Astrocyte (in vitro differentiated cells and primary cell): ENCODE results near the gene PTPRM. TPM values are rescaled to one million over a fixed set of nuclear protein-coding genes. Genes with fewer than 3 reads are reported as not detected.

Source experiments
- DNase-seq: peaks from one replicate; pipeline ENCODE4 v3.0.0-alpha.2; 2010; ENCODE audit warnings: low read depth
- FAIRE-seq: peaks from 2 replicates; lab custom pipeline; 2011; peaks lifted over from hg19 to GRCh38; lab: Jason Lieb, UNC
- H2AFZ ChIP-seq: 2 replicates; pipeline ENCODE4 v1.6.0; 2012; ENCODE audit warnings: low read depth, low read length, inconsistent platforms
- H3K27ac ChIP-seq: 2 replicates; pipeline ENCODE4 v1.5.1; 2011; ENCODE audit warnings: low read depth, low read length, inconsistent platforms
- H3K27me3 ChIP-seq: 2 replicates; pipeline ENCODE4 v1.6.0; 2011; ENCODE audit warnings: low read length, inconsistent platforms; ENCODE audit not compliant: insufficient read depth
- H3K36me3 ChIP-seq: 2 replicates; pipeline ENCODE4 v1.5.1; 2011; ENCODE audit warnings: low read length, inconsistent platforms; ENCODE audit not compliant: insufficient read depth
- H3K4me1 ChIP-seq: 2 replicates; pipeline ENCODE4 v1.5.1; 2011; ENCODE audit warnings: low read length, inconsistent platforms; ENCODE audit not compliant: insufficient read depth
- H3K4me2 ChIP-seq: 2 replicates; pipeline ENCODE4 v1.6.0; 2012; ENCODE audit warnings: low read length, inconsistent platforms
- H3K4me3 ChIP-seq: 2 replicates; pipeline ENCODE4 v1.5.1; 2011; ENCODE audit warnings: low read depth, mild to moderate bottlenecking, low read length, inconsistent platforms; ENCODE audit not compliant: insufficient read depth
- H3K79me2 ChIP-seq: 2 replicates; pipeline ENCODE4 v1.6.0; 2012; ENCODE audit warnings: mild to moderate bottlenecking, low read length, inconsistent platforms; ENCODE audit not compliant: insufficient read depth
- H3K9ac ChIP-seq: 2 replicates; pipeline ENCODE4 v1.6.0; 2012; ENCODE audit warnings: mild to moderate bottlenecking, low read length, inconsistent platforms
- H3K9me3 ChIP-seq: 2 replicates; pipeline ENCODE4 v1.5.1; 2012; ENCODE audit warnings: low read depth, mild to moderate bottlenecking, low read length, inconsistent platforms; ENCODE audit not compliant: insufficient read depth
- H4K20me1 ChIP-seq: 2 replicates; pipeline ENCODE4 v1.6.0; 2012; ENCODE audit warnings: low read length, inconsistent platforms; ENCODE audit not compliant: insufficient read depth
- H3K27ac Mint-ChIP-seq: one replicate; pipeline ENCODE4 v1.8.0; 2021; ENCODE audit warnings: mild to moderate bottlenecking, mixed read lengths; ENCODE audit not compliant: unreplicated experiment
- H3K27me3 Mint-ChIP-seq: one replicate; pipeline ENCODE4 v1.8.0; 2021; ENCODE audit warnings: low read depth, mixed read lengths; ENCODE audit not compliant: unreplicated experiment
- H3K36me3 Mint-ChIP-seq: one replicate; pipeline ENCODE4 v1.8.0; 2021; ENCODE audit warnings: low read depth, mixed read lengths; ENCODE audit not compliant: unreplicated experiment
- H3K4me1 Mint-ChIP-seq: one replicate; pipeline ENCODE4 v1.8.0; 2021; ENCODE audit warnings: low read depth, mixed read lengths; ENCODE audit not compliant: unreplicated experiment
- H3K4me3 Mint-ChIP-seq: one replicate; pipeline ENCODE4 v1.8.0; 2021; ENCODE audit warnings: mild to moderate bottlenecking, moderate library complexity, mixed read lengths; ENCODE audit not compliant: unreplicated experiment
- H3K9me3 Mint-ChIP-seq: one replicate; pipeline ENCODE4 v1.8.0; 2021; ENCODE audit warnings: mild to moderate bottlenecking, mixed read lengths; ENCODE audit not compliant: unreplicated experiment
- CTCF ChIP-seq: IDR thresholded peaks from 2 replicates; pipeline ENCODE4 v1.5.1; 2011; ENCODE audit warnings: low read depth, mild to moderate bottlenecking, inconsistent platforms, low read length, moderate library complexity; ENCODE audit not compliant: insufficient read depth
- EZH2 ChIP-seq: IDR thresholded peaks from 2 replicates; pipeline ENCODE4 v1.6.1; 2012; ENCODE audit warnings: mild to moderate bottlenecking, low read length, inconsistent platforms; ENCODE audit not compliant: insufficient read depth
- total RNA-seq: library from RNA; stranded (reverse); gene quantifications from 2 replicates; pipeline ENCODE4 v1.2.1, GENCODE V29; 2021

PTPRM gene
- total RNA-seq, 1 donor from 2014 or later, result 59.6 TPM

- Histone ChIP-seq H3K27me3 (no peaks in the 10 kb centered on the region), H4K20me1 (no peaks in the 10 kb centered on the region), H3K36me3 (no peaks in the 10 kb centered on the region), H3K27ac (no peak overlapping the region), H3K4me2 (no peak overlapping the region), H3K4me3 (no peak overlapping the region), H3K9me3 (no peaks in the 10 kb centered on the region), H2AFZ (no peak overlapping the region), H3K79me2 (no peaks in the 10 kb centered on the region), H3K9ac (no peak overlapping the region), H3K4me1 (no peaks in the 10 kb centered on the region)
- Mint-ChIP-seq H3K27me3 (no peaks in the 10 kb centered on the region), H3K27ac (no peak overlapping the region), H3K4me3 (no peak overlapping the region), H3K9me3 (no peaks in the 10 kb centered on the region), H3K36me3 (no peaks in the 10 kb centered on the region), H3K4me1 (no peaks in the 10 kb centered on the region)
- FAIRE-seq (no peak), DNase-seq (no peak)
- TF ChIP-seq EZH2 (no peak), CTCF (no peak)
Observed at GRCh38 chr18:7896161-7896560, 329.0 kb downstream of the PTPRM start.

GRCh38 chr18:7896805-7897518 is 329.8 kb downstream of the PTPRM start:
- TF ChIP-seq EZH2, result no peak
- no peak for TF ChIP-seq CTCF
- FAIRE-seq (no peak), DNase-seq (no peak)
- Histone ChIP-seq H3K4me1 (no peaks in the 10 kb centered on the region), H3K27me3 (no peaks in the 10 kb centered on the region), H3K9me3 (no peaks in the 10 kb centered on the region), H4K20me1 (no peaks in the 10 kb centered on the region), H2AFZ (no peak overlapping the region), H3K9ac (no peak overlapping the region), H3K4me2 (no peak overlapping the region), H3K36me3 (no peaks in the 10 kb centered on the region), H3K79me2 (no peaks in the 10 kb centered on the region), H3K4me3 (no peak overlapping the region), H3K27ac (no peak overlapping the region)
- Mint-ChIP-seq H3K36me3 (no peaks in the 10 kb centered on the region), H3K27ac (no peak overlapping the region), H3K27me3 (no peaks in the 10 kb centered on the region), H3K4me1 (peaks cover under 1% of the 10 kb centered on the region), H3K9me3 (no peaks in the 10 kb centered on the region), H3K4me3 (no peak overlapping the region)

GRCh38 chr18:7898181-7898580 is 331.1 kb downstream of the PTPRM start:
- H3K4me3 Mint-ChIP-seq, result no peak overlapping the region
- no peak for FAIRE-seq
- Histone ChIP-seq H3K9ac (no peak overlapping the region), H3K27ac (no peak overlapping the region), H3K27me3 (no peaks in the 10 kb centered on the region), H3K4me1 (peaks cover 4% of the 10 kb centered on the region), H2AFZ (no peak overlapping the region), H3K4me2 (no peak overlapping the region), H3K9me3 (no peaks in the 10 kb centered on the region), H3K4me3 (no peak overlapping the region), H3K36me3 (no peaks in the 10 kb centered on the region), H4K20me1 (peaks cover 3% of the 10 kb centered on the region), H3K79me2 (no peaks in the 10 kb centered on the region)
- TF ChIP-seq CTCF (no peak), EZH2 (no peak)
- no peak overlapping the region for H3K27ac Mint-ChIP-seq
- DNase-seq, result no peak
- no peaks in the 10 kb centered on the region for H3K36me3 Mint-ChIP-seq
- peaks cover 9% of the 10 kb centered on the region for H3K4me1 Mint-ChIP-seq
- H3K27me3 Mint-ChIP-seq, result no peaks in the 10 kb centered on the region
- no peaks in the 10 kb centered on the region for H3K9me3 Mint-ChIP-seq
